ENCODE results near the gene EYA2. TPM values are rescaled to one million over a fixed set of nuclear protein-coding genes. Genes with fewer than 3 reads are reported as not detected.

EYA2 gene
- total RNA-seq, 1 donor: 1.6 TPM

- DNase-seq (ENCODE audit: low read depth): no peak
- no peak overlapping the region for H3K4me3 ChIP-seq (ENCODE audit: low read depth, low read length)
- TF ChIP-seq CTCF (IDR thresholded peaks at IDR 0.05; ENCODE audit: insufficient read depth, low read length): no peak
These were observed 196.2 kb downstream of the EYA2 start for GRCh38 chr20:47090835-47091234.

GRCh38 chr20:47093320-47093966 is 198.8 kb downstream of the EYA2 start:
- TF ChIP-seq CTCF (IDR thresholded peaks at IDR 0.05; ENCODE audit: insufficient read depth, low read length): no peak
- no peak overlapping the region for H3K4me3 ChIP-seq (ENCODE audit: low read depth, low read length)
- no peak for DNase-seq (ENCODE audit: low read depth)

DNA sequence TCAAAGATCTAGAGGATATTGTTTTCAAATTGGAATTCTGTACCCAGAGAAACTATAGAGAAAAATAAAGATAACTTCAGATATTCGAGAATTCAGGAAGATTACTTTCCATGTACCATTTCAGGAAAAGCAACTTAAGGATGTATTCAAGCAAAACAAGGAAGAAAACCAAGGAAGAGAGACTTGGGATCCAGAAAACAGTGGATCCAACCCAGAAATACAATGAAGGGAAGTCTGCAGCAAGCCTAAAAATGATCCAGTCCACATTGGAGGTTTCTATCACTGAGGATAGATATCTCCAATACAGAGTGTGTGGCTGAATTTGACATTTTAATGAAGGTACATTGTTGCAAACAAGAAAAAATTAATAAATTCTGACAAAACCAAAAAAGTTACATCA is 201.0 kb downstream of the EYA2 start:
- DNase-seq (ENCODE audit: low read depth): no peak
- no peak for TF ChIP-seq CTCF (IDR thresholded peaks at IDR 0.05; ENCODE audit: insufficient read depth, low read length)
- no peak overlapping the region for H3K4me3 ChIP-seq (ENCODE audit: low read depth, low read length)

- DNase-seq (ENCODE audit: low read depth): no peak
- TF ChIP-seq CTCF (IDR thresholded peaks at IDR 0.05; ENCODE audit: insufficient read depth, low read length): no peak
These were observed 203.3 kb downstream of the EYA2 start for GRCh38 chr20:47097691-47098622.

GRCh38 chr20:47099093-47099492 is 204.4 kb downstream of the EYA2 start:
- no peak for DNase-seq (ENCODE audit: low read depth)
- TF ChIP-seq CTCF (IDR thresholded peaks at IDR 0.05; ENCODE audit: insufficient read depth, low read length): no peak
- H3K4me3 ChIP-seq (ENCODE audit: low read depth, low read length): no peak overlapping the region

More at GRCh38 chr20:47097691-47098622, 203.3 kb downstream of the EYA2 start:
- H3K4me3 ChIP-seq (ENCODE audit: low read depth, low read length): no peak overlapping the region

DNA sequence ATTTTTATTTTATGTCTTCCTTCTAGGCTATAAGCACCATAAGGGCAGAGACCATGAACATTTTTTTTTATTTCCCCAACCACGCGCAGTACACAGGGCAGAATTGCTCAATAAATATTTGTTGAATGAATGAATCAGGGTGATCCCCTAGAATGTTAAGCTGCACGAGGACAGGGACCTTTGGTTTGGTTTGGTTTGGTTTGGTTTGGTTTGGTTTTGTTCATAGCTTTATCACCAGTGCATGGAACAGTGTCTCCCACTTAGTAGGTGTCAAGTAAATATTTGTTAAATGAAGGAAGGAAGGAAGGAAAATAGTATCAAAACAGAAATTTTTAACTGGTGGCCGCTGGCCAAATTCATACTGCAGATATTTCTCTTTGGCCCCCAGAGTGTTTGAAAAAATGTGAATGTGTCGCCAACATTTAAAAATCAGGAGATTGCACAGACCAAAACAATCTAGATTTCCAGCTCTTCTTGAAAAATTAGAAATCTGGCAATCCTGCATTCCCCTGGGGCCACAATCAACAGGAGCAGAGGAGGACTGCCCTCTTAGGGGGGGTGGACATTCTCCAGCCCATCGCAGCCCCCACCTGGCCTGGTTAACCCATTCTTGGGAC is 205.3 kb downstream of the EYA2 start:
- no peak overlapping the region for H3K4me3 ChIP-seq (ENCODE audit: low read depth, low read length)
- peak; percentile 74 for DNase-seq (ENCODE audit: low read depth)
- TF ChIP-seq CTCF (IDR thresholded peaks at IDR 0.05; ENCODE audit: insufficient read depth, low read length): no peak

Measured in fibroblast of the aortic adventitia (primary cell).